ENCODE data around the gene SPAG6.
A peak's percentile ranks its signal among the peaks of the same experiment; 100 is the strongest.

SPAG6 gene

DNA sequence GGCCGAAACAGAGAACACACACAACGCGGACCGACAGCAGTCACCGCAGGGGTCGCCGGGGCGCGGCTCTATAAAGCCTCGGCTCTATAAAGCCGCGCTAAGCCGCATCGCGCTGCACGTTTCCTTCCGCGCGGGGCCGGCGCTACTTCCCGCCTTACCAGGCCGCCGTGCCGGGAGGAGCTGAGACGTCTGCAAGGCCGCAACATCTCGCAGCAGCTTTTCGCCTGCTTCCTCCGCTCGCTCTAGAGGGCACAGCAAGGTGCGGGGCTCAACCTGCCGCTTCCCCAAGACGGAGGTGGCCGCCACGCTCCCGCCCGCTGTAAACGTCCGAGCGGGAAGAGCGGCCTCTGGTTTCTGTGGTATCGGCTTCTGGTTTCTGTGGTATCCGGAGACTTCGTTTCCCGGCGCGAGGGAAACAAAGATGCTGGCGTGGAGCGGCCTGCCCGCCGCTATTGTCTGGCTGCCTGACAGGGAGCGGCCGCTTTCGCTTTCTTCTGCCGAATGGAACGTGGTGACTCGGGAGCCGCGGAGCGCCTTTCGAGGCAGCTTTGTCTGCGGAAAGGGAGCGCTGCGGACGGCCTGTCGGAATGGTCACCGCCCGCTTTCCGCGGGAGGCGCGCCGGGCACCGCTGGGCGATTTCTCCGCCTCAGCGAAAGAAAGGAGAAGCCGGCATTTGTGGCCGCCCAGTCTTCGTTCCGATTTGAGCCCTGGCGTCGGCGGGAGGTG is 91.8 kb downstream of the SPAG6 start:
- DNase-seq = peak; percentile 77

DNA sequence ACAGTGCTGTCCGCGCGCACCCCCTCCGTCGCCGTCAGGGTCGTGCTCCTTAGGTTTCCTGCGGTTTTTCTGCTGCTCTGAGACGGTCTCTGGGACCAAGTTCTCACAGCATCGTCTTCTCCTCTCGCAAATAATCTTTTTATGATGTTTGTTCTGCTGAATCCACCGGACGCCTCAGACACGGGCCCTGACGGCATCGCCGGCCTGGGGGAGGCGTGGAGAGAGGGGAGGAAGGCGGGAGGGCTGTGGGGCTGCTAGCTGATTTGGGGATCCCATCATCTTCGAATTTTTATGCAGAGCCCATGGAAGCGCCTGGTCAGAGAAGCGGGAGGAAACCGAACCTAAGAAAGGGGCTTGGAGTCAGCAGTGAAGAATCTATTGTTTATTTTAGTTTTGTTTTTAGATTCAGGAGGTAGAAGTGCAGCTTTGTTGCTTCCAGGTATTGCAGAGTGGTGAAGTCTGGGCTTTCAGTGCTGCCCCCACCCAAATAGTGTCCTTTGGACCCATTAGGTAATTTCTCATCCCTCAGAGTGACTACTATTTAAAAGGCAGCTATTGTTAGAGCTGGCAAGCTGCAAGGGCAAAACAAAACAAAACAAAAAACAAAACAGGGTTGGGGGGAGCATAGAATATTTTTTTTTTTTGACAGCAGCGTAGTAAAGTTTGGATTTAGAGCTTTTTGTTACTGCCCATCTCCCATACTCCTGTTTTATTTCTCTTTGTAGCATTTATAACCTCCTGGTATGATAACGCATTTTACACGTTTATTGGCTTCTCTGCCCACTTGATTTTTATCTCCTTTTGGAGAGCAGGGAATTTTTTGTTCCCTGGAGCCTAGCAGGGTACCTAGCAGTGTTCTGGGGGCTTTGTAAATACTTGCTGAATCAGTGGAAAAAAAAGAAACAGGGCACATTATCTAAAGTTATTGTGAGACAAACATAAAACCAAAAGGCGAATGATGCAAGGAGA is 92.6 kb downstream of the SPAG6 start:
- DNase-seq = no peak

DNA sequence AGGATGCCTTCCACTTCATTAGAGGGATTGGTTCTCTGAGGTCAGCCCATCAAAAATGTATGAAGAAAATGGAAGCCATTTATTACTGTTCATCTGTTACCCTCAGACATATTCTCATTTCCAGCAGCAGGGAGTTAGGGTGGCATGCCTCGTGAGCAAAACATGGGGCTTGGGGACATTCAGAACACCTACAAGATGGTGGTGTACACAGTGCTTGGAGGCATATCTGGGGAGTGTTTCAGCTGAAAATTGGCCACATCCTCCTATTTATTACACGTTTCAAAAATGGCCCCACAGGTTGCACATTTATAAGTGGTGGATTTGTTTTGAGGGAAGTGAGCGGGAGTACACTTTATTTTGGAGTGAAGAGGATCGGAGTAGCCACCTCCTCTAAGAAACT is 93.4 kb downstream of the SPAG6 start:
- no peak for DNase-seq

DNA sequence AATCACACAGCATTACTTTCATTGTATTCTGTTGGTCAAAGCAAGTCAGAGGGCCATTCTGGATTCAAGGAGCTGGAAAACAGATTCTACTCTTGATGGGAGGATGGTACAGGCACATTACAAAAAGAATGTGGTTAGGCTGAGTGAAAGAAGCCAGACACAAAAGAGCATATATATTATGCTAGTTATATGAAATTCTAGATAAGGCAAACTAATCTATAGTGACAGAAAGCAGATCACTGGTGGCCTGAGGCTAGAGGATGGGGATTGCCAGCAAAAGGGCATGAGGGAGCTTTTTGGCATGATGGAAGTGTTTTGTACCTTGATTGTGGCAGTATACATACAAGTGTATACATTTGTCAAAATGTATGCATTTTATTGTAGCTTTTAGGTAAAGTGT is 96.8 kb downstream of the SPAG6 start:
- no peak for DNase-seq

DNA sequence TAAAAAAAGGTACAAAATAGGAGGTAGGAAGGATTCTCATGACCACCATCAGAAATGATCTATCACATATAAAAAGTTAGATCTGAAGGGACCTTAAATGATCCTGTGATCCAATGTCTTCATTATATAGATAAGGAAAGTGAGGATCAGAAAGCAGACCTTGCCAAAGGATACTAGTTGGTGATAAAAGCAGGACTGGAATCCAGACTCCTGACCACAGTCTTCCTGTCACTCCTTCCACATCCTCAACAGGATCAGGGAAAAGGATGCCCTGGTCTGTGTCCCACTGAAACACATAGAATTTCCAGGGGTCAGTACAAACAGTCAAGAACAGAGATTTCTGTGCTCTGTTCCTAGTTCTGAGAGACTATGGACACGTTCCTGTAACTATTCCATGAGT is 97.2 kb downstream of the SPAG6 start:
- no peak for DNase-seq

DNA sequence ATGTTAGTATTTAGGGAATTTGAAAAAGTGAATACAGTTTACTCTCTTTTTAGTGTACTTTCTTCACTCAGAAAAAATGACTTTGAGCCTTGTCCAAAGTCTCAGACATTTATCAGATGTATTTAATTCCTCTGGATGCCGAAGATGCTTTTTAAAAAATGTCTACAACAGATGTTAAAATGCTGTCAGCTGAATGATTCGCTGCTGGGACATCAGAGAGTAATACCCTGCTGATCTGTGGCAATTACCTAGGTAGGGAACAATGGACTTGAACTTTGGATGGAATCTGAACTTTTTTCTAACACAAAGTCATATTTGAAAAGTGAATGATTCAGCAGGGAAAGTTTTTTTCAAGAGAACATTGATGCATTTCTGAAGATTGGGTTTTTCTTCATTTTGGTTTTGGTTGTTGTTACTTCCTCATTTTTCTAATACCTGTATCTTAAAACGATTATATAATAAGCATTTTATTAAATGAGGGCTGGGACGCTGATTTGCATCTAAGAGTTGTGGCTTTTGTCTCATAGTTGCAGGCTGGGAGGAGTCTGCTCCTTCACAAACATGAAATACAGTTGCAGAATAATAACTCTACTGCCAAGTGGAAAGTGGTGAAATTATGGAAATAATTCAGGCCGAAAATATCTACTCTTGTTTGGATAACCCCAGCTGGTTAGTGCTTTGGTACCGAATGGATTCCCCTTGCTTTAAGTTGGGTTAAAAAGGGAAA is 98.0 kb downstream of the SPAG6 start:
- DNase-seq = no peak

DNA sequence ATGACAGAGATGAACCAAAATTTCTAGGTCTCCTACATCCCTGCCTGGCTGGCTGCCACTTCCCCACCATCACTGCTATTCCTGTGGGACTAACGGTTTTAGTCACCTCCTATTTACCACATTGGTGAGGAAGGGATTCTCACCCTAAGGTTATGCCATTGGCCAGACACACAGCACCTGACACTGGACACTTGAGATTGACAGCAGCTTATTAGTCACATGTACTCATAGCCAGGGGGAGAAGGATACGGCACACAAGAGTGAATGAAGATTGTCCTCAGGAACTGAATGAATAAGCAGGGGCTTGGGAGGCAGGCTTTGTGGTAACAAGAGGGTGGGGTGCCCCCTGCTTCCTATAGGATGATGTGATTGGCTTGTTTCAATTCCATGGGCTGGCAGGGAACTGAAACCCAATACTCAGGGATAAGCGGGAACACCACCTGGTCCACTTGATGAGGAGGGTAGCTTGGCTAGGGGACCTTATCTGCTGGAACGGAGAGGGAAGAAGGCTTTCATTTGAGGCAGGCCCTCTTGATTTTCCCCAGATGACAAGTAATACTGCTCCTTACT is 99.0 kb downstream of the SPAG6 start:
- DNase-seq = no peak

DNA sequence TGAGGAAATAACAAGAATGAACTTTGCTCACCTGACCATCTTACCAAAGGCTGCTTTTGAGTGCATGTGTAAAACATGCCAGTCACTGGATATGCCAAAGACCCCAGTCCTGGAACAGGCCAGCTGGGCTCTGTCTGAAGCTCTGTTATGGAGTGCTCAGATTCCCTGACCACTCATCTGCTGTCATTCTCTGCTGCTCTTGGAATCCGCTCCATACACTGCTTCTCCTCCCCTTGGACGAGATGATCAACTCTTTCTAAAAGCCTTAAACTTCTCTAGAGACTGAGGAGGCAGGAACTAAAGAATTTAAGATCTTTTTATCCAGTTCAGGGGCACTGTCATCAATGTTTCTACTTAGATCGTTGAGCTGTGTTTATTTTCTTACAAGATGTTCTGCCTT is 100.2 kb downstream of the SPAG6 start:
- DNase-seq = no peak

DNA sequence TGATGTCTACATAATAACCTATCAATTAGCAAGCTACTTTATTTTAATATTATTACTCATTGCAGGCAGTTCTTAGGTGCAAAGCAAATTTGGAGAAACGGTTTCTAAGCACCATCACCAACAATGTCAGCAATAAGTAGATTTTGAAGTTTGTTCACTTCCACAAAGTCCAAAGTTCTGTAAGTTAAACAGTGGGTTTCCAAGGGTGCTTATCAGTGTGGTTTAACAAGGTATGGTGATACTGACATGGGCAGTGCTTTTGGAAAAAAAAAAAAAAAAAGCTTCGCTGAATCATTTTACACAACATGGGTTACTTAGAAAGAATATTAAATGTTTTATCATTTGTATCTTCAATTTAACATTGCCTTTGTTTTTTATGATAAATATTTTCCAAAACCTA is 101.8 kb downstream of the SPAG6 start:
- no peak for DNase-seq

DNA sequence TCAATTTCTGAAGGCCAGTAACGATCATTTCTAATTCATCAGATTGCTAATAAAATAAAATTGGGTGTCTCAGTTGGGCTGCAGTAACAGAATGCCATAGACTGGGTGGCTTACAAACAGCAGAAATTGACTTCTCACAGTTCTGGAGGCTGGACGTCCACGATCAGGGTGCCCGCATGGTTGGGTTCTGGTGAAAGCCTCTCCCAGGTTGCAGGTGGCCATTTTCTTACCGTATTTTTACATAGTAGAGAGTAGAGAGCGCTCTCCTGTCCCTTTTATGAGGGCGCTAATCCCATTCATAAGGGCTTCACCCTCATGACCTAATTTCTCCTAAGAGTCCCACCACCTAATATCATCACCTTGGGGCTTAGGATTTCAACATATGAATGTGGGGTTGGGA is 106.0 kb downstream of the SPAG6 start:
- no peak for DNase-seq

DNA sequence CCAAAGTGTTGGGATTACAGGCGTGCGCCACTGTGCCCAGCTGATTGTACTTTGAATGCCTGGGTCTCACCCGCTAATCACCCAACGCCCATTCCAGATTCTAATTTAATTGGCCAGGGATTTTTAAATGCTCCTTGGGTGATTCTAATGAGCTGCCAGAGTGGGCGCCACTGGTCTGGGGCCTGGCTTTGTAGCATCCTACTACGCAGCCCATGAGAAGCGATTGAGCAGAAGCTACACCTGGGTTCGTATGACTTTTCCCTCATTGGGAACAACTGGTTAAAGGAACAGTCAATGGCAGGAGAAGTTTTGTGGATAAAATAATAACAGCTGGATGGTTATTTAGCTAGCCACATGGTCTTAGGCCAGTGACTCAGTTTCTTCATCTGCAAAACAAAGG is 108.0 kb downstream of the SPAG6 start:
- no peak for DNase-seq

DNA sequence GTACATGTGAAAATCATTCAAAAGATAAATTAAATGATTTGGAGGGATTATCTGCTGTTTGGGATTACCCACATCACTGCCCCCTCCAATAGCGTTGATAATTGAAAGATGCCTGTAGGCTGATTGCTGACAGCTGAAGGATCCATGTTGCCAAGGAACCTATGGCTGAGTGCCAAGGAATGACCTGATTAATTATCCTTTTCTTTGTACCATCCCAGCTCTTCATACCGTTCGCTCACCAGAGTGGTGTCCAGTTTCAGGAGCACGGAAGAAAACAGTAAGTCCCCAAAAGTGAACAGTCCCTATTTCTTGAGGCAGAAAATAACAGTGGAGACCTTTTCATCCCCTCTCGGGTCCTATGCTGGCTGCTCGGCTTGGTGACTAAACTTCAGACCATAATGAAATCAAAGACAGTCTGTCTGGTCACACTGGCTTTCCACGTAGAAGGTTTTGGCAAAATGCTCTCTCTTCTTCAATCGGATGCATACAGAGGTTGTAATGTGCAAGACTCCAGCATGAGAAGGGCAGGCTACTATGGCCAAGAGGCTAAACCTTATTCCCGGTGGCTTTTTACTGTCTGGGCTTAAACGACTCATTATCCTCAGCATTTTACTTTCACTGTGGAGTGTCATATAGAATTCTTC is 108.8 kb downstream of the SPAG6 start:
- no peak for DNase-seq

DNA sequence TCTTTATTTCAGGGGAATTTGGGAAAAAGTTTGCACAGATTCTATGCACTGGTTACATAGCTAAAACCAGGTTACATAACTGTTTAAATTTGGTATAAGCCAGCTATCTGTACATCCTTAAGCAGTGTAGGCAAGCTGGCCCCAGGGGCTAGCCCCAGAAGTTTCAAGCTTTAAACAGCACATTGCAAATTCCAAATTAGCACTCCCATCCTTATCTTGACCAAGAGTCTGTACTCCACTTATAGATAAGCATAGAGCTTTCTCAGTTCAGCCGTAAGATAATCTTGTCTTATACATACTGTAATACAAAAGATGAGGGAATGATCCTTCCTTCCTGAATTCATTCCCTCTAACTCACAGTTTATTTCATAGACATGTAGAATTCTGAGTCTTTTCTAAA is 109.3 kb downstream of the SPAG6 start:
- no peak for DNase-seq

DNA sequence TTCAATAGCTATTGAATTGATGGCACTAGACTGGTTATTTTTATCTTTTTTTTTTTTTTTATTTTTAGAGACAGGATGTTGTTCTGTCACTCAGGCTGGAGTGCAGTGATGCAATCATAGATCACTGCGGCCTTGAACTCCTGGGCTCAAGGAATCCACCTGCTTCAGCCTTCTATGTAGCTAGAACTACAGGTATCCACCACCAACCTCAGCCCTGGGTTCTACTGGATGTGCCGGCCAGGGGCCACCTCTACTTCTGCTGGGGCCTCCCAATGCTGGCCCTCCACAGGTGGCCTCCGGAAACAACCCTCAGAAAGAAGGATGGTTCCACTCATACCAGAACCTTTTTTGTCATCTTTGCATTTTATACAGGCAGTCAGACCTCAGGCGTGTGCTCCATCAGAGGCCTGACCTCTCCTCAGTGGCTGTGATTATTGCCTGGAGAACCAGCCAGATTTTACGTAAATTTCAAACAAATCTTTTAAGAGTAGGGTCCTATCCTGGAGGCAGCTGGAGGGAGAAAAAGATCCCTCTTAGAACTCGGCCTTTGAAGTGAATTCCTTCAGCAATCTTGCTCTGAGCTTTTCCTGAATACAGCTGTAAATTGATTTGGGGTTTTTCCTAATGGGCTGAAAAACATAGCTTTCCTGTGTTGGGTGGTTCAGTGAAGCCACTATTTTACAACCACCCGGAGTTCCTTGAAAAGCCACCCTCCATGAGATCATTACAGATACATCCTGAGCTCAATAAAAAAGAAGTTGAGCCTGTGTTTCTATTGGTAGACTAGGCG is 110.0 kb downstream of the SPAG6 start:
- no peak for DNase-seq

DNA sequence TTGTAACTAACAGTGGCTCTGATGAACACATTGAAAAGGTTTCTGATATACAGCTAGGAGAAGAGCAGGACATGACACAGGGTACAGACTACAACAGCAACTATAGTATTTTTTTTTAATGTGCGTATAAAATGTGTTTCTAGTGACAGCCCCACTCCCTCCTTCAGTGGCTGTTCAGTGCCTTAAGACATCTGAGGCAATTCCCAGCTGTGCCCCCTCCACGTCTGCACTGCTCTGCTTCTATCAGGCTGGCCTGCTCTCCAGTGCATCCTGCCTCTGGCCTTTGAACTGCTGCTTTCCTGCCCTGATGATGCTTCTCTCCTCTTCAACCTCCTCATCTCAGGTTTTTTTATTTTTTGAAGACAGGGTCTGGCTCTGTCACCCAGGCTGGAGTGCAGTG is 111.2 kb downstream of the SPAG6 start:
- DNase-seq = no peak

DNA sequence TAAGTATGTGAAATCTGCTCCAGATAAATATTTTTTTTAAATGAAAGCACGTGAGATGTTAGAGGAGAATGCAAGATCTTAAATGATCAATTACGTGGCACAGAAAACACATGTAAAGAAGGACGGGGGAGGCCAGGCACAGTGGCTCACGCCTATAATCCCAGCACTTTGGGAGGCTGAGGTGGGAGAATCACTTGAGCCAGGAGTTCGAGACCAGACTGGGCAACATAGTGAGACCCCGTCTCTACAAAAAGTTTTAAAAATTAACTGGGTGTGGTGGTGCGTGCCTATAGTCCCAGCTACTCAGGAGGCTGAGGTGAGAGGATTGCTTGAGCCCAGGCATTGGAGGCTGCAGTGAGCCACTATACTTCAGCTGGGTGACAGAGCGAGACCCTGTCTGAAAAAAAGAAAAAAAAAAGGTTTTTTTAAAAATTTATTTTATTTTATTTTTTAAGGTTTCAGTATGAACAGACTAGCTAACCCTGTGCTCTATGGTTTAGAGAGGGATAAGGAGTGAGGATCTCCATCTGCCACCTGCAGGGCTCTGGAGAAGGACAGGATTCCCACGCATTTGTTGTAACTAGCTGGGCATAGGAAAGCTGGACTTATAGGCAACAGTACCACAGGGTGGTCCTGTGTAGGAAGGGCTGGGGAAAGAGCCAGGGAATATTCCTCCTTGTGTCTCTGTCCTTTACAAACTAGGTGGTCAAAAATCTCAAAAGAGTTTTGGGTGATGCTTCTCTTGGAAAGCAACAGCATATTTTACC is 113.2 kb downstream of the SPAG6 start:
- no peak for DNase-seq

DNA sequence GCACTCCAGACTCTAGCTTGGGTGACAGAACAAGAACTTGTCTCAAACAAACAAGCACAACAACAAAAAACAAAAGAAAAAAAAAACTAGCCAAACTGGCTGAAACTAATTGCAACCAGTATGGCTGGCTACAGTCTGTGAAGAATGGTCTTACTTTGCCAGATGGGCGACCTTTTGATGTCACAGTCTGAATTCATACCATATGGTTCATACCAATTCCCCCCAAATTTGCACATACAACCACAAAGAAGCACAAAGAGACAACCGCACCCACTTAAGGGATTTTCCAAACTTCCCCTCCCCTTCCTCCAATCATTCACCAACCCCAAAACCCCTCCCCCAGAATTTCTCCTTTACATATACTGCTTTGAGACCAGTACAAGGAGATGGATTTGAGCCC is 114.2 kb downstream of the SPAG6 start:
- no peak for DNase-seq

DNA sequence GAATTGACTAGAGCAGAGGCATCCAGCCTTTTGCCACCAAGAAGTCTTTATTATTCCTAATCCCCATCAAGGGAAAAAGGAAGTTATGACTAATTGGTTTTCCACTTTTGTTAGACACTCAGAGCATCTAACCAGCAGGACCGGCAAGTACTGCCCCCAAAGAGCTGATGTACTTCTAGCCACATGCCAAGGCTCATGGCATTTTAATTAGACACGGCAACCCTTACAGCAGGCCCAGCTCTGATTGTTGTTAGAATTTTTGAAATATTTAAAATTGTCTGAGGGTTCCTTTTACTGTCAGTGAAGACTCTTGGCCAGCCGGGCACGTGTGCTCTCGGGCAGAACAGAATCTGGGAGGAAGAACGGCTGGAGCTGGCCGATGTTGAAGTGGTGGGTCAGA is 114.8 kb downstream of the SPAG6 start:
- DNase-seq = no peak

DNA sequence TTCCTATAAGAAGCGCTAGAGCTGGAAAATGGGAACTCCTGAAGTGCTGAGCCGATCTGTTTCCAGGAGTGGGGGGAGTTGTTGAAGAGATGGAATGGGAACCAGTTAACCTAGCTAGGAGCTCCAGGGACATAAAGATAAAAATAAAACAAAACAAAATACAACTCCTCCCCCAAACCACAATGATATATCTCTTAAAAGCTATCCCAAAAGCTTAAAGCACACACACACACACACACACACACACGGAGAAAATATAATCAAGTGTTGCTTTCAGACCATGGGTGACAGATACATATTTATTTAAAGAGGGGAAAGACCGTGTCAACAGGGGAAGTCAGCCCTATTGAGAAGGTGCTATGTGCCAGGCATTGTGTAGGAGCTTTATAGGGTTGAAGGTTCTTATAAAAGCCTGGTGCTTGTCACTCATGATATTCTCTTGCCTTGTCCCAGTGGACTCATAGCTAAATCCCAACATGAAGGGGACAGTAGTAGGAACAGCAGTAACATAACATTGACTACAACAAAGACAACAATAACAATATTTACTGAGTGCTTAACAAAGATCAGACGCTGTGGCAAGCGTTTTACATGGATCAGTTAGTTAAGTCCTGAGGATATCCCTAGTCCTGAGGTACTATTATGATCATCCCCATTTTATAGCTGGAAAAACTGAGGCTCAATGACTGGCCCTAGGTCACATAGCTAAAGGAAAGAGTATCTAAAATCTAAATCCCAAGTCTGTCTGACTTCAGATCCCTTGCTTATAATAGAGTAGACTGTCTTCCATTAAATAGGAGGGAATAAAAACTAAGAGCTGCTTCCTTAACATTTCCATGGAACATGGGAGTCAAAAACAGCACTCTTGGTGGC is 115.5 kb downstream of the SPAG6 start:
- DNase-seq = no peak

DNA sequence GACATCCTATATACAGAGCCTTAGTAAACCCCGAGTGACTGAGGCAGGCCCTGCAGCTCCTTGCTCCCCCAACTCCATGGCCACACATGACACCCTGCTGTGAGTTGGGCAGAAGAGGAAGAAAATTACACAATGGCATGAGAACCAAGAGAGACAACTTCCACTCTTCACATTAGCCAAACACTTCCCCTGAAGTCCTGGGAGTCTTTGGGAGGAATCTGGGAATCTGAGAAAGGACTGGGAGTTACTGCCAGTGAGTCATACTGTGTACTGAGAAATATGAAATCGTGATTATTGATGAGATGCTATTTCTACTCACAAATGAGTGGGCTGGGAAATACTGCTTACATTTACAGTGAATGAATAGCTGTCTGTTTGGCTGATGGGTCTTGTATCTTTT is 116.6 kb downstream of the SPAG6 start:
- no peak for DNase-seq
